KBM-7 (cell line): Measurements from ENCODE around the gene DVL2.

Experiments used
- DNase-seq: peaks from one replicate; pipeline ENCODE4 v3.0.0-alpha.2; 2015
- in situ Hi-C: fragments of 300-500 bp; cut with MboI; formaldehyde crosslinking; loops from 2 replicates; pipeline ENCODE4 v1.14.3; 2020; ENCODE audit warnings: low sequenced_read_pairs, low pct_unique_long_range_greater_than_20kb, mixed read lengths

Gene DVL2

DNA sequence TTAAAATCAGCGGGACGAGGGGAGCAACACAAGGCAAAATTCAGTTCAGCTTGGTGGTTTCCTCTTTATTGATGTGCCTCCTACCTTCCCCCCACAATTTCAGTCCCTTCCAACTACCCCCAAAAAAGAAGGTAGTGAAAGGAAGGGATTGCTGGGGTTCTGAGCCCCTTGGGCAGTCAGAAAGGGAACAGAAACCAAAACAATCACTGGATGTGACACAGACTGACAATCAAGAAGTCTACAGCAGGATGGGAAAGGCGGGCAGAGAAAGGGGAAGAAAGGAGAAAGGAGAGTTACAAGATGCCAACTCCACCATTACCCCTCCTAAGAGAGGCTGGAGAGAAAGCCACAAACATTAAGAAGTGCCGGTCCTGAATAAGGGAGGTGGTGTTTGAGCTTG is 6.1 kb upstream of the DVL2 start:
- in situ Hi-C loops: no loop called here
- DNase-seq: peak; percentile 40

DNA sequence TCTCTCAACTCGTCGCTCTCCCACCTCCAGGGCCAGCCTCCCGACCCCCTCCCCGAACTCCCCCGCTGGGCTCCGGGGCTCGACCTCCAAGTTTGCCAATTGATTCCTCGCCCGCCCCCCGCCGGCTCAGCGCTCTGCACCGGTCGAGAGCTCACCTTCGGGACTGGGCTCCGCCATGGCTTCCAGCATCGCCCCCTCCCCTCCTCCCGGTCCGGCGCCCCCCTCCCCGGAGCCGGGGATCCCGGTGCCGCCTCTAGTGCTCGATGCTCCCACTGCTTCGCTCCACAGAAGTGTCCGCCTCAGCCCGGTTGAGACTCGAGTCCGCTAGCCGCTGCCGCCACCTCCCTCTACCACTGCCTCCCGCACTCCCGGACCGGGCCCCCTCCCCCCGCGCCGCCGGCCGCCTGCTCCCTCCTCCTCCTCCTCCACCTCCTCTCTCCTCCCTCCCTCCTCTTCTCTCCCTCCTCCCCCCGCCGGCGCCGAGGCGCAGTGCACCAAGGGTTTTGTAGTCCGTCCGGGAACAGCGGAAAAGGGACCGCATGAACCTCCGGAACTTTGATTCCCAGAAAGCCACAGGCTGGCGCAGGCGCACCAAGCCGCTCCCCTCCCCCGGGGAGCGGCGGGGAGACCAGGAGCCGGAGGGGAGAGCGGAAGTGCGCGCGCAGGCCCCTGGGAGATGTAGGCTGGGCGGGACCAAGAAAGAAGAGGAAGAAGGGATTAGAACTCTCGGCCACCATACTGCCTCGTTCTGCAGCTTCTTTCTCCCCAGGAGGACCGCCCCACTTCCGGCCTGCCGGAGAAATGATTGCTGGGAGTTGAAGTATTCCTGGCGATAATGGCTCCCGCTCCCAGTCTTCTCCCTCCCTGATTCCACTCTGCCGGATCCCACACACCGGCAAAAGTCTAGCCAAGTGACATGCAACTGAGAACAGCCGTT is 5.0 kb upstream of the DVL2 start, which contains the start of gene PHF23:
Gene PHF23 (minus strand): TSS at position 367 of the 937 bp plus-strand sequence. CDS start 178 bp downstream, at position 189.
- peak; percentile 100 for DNase-seq
- in situ Hi-C loops: no loop called here

GRCh38 chr17:7238420-7239090 is 4.2 kb upstream of the DVL2 start:
- no peak for DNase-seq
- in situ Hi-C loops: no loop called here

DNA sequence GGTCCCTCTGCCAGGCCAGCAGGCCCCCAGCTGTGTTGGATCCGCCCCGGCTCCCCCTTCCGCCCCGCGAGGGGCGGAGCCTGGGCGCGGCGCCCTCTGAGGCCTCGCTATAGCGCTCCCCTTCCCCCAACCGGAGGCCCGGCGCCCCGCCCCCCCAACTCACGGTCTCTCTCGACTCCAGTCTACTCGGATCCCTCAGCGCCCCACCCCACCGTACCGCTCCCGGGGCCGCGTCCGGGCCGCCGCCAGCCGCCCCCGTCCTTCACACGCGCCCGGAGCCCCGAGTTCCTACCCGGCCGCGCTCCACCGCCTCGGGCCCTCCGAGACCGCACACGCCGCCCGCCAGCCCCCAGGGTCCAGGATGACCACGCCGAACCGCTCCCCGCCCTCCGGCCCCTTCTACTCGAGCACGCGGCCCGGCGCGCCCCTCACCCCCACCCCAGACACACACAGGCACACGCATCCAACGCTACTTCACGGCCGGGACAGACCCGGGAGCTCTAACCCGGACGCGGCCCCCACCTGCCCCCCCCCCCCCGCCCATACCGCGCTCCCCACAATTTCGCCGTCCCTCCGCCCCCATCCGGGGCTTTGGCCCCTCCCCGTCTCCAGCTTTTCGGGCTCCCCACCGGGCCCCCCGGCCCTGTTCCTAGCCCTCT is 3.6 kb upstream of the DVL2 start:
- in situ Hi-C loops: no loop called here
- peak; percentile 59 for DNase-seq

DNA sequence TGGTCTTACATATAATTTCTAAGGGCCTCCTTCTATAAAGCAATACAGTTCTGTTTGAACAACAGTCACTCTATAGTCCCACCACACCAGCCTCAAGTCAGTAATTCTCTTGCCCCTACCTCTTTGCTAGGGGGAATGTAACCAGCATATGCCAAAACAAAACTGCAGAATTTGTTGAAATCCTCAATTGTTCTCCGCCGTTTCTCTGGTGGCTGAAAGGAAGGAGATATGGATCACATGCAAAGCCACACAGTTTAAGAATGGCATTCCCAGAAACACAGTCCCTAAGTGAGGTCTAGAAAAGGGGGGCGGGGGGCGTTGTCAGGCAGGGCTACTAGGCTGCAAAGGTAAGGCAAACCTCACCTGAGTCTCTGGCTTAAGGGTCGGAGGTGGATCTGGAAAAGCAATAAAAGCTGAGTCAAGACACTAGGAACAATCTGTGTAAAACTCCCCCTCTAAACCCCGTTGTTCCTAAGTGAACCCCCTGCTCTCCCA is 3.0 kb upstream of the DVL2 start:
- in situ Hi-C loops: no loop called here
- DNase-seq: no peak

GRCh38 chr17:7236808-7237207 is 2.5 kb upstream of the DVL2 start:
- in situ Hi-C loops: no loop called here
- DNase-seq: no peak

GRCh38 chr17:7235693-7236665 is 1.7 kb upstream of the DVL2 start:
- in situ Hi-C loops: no loop called here
- DNase-seq: no peak

GRCh38 chr17:7233701-7234082 is 625 bp downstream of the DVL2 start:
- DNase-seq: no peak
- in situ Hi-C loops: no loop called here

- in situ Hi-C loops: no loop called here
- no peak for DNase-seq
Observed at GRCh38 chr17:7232114-7232513, 2.2 kb downstream of the DVL2 start.

GRCh38 chr17:7229504-7229903 is 4.8 kb downstream of the DVL2 start:
- no peak for DNase-seq
- in situ Hi-C loops: no loop called here

DNA sequence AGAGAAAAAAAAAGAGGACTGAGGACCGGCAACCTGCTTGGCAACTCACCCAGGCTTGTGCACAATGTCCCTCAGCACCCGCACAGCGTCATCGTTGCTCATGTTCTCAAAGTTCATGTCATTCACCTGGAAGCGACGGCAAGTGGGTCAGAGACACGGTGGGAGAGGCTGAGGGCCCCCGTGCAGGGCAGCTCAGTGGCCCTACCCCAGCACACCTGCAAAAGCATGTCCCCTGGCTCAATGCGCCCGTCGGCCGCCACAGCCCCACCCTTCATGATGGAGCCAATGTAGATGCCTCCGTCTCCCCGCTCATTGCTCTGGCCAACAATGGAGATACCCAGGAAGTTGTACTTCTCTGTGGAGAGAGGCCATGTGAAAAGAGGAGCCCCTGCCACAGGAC is 5.4 kb downstream of the DVL2 start:
- no peak for DNase-seq
- in situ Hi-C loops: no loop called here

GRCh38 chr17:7226721-7227710 is 7.3 kb downstream of the DVL2 start:
- in situ Hi-C loops: no loop called here
- no peak for DNase-seq

- in situ Hi-C loops: no loop called here
- no peak for DNase-seq
Observed at GRCh38 chr17:7225711-7226331, 8.5 kb downstream of the DVL2 start.

- DNase-seq: no peak
- in situ Hi-C loops: no loop called here
Observed at GRCh38 chr17:7224661-7225111, 9.6 kb downstream of the DVL2 start.

DNA sequence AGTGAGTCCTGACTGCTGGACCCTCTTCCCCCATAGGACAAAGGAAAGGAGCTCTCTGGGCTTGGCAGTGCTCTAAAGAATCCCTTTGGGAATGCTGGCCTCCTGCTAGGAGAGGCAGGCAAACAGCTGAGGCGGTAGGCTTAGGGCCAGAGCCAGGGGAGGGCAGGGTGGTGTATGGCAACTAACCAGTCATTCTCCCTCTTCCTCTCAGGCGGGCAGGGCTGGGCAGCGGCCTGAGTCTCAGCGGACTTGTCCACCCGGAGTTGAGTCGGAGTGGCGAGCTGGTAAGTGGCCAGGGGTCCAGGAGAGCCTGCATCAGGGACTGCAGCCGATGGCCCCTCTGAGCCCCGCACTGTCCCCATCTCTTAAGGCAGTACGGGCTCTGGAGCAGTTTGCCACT is 10.2 kb downstream of the DVL2 start:
- in situ Hi-C loops: no loop called here
- no peak for DNase-seq

- DNase-seq: no peak
- in situ Hi-C loops: no loop called here
Observed at GRCh38 chr17:7223375-7223774, 10.9 kb downstream of the DVL2 start.

DNA sequence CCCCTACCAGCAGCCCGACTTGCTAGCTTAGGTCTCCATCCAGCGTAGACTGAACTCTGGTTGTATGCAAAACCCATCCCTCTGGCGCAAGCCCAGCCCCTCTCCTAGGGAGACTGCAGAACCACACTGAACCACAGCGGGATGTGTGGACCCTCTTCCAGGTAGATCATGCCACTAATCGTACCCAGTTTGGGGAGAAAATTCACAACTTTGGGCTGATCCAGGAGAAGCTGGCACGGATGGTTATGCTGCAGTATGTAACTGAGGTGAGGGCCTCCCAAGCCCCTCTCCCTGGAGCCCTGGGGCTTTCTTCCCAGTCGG is 11.4 kb downstream of the DVL2 start:
- DNase-seq: no peak
- in situ Hi-C loops: no loop called here
